ENCODE results near the gene CTLA4. TPM values are rescaled to one million over a fixed set of nuclear protein-coding genes. Genes with fewer than 3 reads are reported as not detected.

CTLA4 gene
- not detected in 5 replicates for total RNA-seq (2022; extraction: Qiagen RNA extraction)

DNA sequence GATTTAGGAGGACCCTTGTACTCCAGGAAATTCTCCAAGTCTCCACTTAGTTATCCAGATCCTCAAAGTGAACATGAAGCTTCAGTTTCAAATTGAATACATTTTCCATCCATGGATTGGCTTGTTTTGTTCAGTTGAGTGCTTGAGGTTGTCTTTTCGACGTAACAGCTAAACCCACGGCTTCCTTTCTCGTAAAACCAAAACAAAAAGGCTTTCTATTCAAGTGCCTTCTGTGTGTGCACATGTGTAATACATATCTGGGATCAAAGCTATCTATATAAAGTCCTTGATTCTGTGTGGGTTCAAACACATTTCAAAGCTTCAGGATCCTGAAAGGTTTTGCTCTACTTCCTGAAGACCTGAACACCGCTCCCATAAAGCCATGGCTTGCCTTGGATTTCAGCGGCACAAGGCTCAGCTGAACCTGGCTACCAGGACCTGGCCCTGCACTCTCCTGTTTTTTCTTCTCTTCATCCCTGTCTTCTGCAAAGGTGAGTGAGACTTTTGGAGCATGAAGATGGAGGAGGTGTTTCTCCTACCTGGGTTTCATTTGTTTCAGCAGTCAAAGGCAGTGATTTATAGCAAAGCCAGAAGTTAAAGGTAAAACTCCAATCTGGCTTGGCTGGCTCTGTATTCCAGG, at the start of gene CTLA4:
CTLA4 (plus strand) TSS at position 211 of the 640 bp plus-strand sequence; CDS start at position 383, 172 bp downstream.

Other genes with a start within 250 kb of the CTLA4 start
- gene CD28, start 161.1 kb upstream of the CTLA4 start, total RNA-seq (2022; extraction: Qiagen RNA extraction): not detected in 5 replicates
- not detected in 5 replicates for gene ICOS, start 69.0 kb downstream of the CTLA4 start, total RNA-seq (2022; extraction: Qiagen RNA extraction)